ENCODE measurements around the gene DBNDD1. TPM values are rescaled to one million over a fixed set of nuclear protein-coding genes. Genes with fewer than 3 reads are reported as not detected.

The DBNDD1 gene
- total and polyA plus RNA-seq, 10 of the 15 experiments (the other 5 are each of a cell fraction or from before 2014, with no cell fraction given), result 0.06 to 4.6 (median 0.55) TPM

DNA sequence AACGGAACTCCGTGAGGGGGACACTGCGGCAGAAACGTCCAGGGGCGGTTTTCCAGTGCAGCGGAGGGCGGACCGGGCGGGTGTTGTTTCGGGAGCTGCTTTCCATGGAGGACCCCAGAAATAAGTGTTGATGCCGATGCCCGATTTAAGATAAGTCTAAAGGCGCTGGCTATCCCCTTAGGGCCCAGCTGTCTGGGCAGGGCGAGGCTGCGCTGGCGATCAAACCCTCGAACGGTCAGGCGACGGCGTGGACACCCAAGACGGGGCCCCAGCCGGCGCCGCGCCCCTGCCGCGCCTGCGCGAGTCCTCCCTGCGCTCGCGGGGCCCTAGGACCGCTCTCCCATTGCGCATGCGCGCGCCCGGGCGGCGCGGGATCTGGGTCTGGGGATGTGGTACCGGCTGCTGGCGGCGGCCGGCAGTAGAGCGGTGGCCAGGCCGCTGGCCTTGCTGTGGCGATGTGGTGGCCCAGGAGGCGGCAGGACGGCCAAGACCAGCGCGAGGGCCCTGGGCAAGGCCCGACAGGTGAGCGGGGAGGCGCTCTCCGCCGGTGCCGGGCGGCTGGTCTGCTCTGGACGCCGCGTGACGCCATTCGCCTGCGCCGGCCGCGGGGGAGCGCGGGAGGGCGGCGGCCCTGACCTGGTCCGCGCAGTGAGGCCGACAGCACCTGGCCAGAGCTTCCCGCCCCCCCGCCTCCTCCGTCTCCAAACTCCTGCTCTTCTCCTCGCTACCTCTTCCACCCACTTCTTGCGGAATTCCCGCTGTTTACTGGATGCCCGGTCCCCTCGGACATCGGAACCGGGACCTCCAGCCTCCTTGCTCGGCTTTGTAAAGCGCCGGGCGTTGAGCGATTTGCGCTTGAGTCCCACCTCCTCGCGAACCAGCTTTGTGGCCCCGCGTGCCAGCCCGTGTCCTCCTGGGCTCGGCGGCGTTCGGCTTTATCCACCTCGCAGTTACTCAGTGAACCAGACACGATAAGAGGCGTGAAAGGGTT, 46.7 kb downstream of the DBNDD1 start (continued):
- no peak for TF ChIP-seq IRF4 (IDR thresholded peaks at IDR 0.05; ENCODE audit: low read depth, low read length)
- no peak for TF ChIP-seq NFYB (IDR thresholded peaks at IDR 0.05; ENCODE audit: insufficient read depth, low read depth, low read length)
- TF ChIP-seq CHD2 (IDR thresholded peaks at IDR 0.05; ENCODE audit: borderline replicate concordance, low read depth, low read length), result peak; percentile 91
- TF ChIP-seq FOS (IDR thresholded peaks at IDR 0.05; ENCODE audit: borderline replicate concordance, extremely low read depth, insufficient read length), result no peak
- TF ChIP-seq EGR1 (IDR thresholded peaks at IDR 0.05; ENCODE audit: borderline replicate concordance in 1 of 2, low read depth in 2 of 2, low read length in 2 of 2), result peak in 1 of 2 experiments; percentile 46; a peak in 1 of 3 replicates
- peak; percentile 78; the same call in 1 of the 2 replicates for TF ChIP-seq DPF2 (IDR thresholded peaks at IDR 0.05)
- peak; percentile 49 for TF ChIP-seq KLF5 (IDR thresholded peaks at IDR 0.05; ENCODE audit: partially characterized antibody)
- TF ChIP-seq ZNF622 (IDR thresholded peaks at IDR 0.05), result no peak
- no peak for TF ChIP-seq FOXM1 (IDR thresholded peaks at IDR 0.05; ENCODE audit: low read depth, low read length)
- TF ChIP-seq ZNF217 (IDR thresholded peaks at IDR 0.05), result no peak
- no peak for TF ChIP-seq PAX8 (IDR thresholded peaks at IDR 0.05)
- TF ChIP-seq SMAD5 (IDR thresholded peaks at IDR 0.05; ENCODE audit: low read depth), result peak; percentile 90
- peak; percentile 30; the same call in 1 of the 2 replicates for TF ChIP-seq RUNX3 (IDR thresholded peaks at IDR 0.05; ENCODE audit: low read length)
- no peak for TF ChIP-seq CUX1 (IDR thresholded peaks at IDR 0.05; ENCODE audit: insufficient replicate concordance, low read depth, low read length)
- peak; percentile 68 for TF ChIP-seq ZNF207 (IDR thresholded peaks at IDR 0.05; ENCODE audit: borderline replicate concordance)
- TF ChIP-seq NR2C1 (IDR thresholded peaks at IDR 0.05), result peak; percentile 65
- peak; percentile 98 for TF ChIP-seq CREM (IDR thresholded peaks at IDR 0.05; ENCODE audit: low read depth)
- peak; percentile 46; the same call in 1 of the 2 replicates for TF ChIP-seq MXI1 (IDR thresholded peaks at IDR 0.05; ENCODE audit: low read depth, low read length)
- peak; percentile 95 for TF ChIP-seq POLR2A (IDR thresholded peaks at IDR 0.05; ENCODE audit: low read depth, low read length)
- no peak for TF ChIP-seq PRDM15 (CRISPR knock-in tag; IDR thresholded peaks at IDR 0.05)
